ENCODE measurements around the gene EIF6.
A peak's percentile ranks its signal among the peaks of the same experiment; 100 is the strongest.
"Not testable (repeated sequence)": the region's sequence is repeated elsewhere in the genome, so short reads cannot be mapped to it uniquely, and the experiment has no call there.

The EIF6 gene

DNA sequence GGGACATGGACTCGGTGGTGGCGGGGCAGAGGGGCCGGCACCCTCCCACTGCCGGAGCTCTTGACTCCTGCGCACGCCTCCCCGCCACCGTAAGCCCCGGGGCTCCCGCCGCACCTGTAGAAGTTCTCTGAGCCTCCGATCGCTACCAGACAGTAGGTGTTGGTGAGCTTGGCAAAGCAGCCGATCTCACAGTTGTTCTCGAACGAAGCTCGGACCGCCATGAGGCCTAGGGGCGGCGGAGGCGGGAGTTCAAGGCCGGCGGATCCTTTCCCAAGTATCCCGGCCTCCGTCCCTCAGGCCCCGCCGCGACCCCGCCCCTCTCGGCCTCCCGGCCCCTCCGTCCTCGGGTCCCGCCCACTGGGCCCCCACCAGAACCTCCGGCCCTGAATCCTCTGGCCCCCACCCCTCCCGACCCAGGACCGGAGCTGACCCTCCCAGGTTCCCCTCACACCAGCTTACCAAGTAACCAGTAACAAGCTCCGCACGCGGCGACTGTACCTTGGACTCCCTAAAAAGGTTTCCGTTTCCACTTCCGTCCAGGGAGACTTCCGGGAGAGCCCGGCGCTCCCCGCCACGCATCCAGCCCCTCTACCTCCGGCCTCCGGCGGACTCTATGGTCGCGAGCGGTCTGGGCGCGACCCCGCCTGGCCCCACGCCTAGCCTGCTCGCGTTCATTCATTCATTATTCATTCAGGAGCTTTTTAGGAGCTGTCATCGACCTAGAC is at the start of gene EIF6:
TSS of gene EIF6 (minus strand) at position 506 of the 725 bp plus-strand sequence. CDS start at position 221, 285 bp downstream.
- peak; percentile 90 for DNase-seq

DNA sequence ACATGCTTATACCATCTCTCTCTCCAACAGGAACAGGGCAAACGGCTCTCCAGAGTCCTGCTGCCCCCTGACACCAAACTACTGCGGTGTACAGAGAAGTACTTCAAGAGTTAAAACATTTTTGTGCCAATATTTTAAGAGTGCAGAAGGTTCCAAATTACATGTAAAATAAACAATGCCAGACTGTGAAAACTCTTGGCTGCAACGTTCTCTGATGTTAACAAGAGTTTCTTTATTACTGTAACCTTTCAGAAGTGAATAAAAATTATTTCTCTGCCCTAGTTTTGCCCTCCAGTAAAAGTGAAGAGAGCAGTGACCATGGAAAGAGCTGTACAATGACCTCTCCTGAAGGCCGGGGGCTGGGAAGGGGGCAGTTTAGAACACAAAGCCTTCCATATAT is 49.0 kb upstream of the EIF6 start:
- DNase-seq: no peak

DNA sequence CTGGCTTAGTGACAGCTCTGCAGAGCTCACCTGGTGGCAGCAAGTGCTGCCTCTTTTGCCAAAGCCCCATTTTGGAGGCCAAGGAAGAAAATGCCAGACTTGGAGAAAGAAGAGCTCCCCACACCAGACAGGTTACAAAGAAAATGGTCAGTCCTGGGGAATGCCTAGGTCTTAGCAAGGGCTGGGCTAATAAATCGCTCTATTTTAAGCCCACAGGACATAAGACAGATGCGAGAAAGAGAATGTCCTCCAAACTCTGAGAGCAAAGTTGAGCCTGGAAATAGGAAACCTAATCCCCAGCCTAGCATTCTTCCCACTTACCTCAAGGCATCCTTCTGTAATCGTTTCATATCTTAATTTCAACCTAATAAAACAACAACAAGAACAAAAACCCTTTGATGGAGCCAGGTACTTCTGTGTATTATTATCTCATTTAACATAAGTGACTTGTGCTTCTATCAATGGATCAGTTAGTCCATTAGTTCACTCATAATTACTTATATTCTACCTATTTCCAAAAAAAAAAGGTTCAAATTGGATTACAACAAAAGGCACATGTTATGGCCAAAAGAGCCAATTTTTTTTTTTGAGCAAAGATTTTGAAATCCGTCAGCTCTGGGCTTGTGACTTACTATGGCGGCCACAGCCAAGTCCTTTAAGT is 48.1 kb upstream of the EIF6 start:
- DNase-seq: no peak

DNA sequence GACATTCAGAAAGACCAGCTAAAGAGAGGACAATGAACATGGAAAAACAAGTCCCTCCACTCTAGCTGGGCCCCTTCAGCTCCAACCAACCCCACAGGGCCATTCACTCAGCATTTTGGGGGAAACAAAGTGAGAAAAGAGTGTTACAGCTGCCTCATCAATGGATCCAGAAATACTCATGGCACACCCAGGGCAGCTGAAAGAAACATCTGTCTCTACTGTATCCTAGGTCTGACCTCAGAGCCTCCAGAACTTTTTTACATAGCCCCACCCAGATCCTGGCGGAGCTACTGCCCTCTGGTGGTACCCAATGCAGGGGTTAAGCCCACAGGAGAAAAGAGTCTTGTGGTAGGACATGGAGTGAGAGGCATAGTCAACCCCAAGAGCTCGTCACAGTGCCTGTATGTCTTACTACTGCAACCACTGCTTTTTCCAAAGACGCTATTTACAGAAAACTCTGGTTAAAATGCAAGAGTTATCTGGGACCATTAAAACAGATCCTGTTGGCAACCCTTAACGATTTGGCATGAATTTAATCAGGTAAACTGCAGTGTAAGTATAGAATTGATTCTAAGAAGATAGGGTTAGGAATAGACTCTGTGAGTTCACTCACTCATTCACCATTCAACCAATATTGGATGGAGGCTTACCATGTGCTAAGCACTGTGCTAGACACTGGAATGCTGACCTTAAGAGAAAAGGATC is 45.0 kb upstream of the EIF6 start:
- DNase-seq: peak; percentile 71

DNA sequence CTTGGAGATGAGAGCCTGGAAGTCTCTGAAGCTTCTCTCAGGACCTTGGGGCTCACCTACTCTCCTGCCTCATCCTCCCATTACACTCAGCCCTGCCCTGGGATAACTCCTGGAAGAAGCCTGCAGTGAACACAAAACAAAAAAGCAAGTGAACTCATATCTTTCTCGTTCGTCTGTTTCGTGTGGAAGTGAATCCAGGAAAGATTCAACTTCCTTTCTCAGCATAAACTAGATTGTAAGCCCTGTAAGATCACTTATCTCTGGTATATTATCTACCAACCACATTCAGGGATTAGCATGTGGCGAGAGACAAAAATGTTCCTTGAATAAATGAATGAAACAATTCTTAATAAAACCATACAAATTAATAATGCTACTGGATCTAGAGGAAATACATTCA is 44.1 kb upstream of the EIF6 start:
- DNase-seq: no peak

DNA sequence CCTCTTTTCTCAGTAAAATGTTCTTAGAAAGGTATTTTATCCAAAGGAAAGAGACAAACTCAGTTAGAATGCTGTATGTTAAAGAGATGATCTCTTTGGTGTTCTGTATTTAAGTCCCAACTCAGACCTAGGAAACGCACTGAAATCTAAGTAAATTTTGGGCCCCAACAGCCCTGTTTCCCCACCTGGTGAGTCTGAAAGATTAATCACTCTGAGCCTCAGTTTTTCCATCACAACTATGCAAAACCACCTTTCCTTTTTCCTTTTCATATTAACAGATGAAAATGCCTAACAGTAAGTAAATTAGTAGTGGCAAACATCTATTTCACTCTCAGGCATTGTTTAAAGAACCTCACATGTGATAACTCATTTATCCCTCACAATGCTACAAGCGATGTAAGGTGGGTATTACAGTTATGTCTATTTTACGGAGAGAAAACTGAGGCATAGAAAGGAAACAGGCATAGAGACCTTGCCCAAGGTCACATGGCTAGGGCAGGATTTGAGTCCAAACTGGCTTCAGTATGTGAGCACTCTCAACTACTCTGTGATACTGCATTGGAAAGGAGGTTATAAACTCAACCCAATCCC is 43.6 kb upstream of the EIF6 start:
- no peak for DNase-seq

DNA sequence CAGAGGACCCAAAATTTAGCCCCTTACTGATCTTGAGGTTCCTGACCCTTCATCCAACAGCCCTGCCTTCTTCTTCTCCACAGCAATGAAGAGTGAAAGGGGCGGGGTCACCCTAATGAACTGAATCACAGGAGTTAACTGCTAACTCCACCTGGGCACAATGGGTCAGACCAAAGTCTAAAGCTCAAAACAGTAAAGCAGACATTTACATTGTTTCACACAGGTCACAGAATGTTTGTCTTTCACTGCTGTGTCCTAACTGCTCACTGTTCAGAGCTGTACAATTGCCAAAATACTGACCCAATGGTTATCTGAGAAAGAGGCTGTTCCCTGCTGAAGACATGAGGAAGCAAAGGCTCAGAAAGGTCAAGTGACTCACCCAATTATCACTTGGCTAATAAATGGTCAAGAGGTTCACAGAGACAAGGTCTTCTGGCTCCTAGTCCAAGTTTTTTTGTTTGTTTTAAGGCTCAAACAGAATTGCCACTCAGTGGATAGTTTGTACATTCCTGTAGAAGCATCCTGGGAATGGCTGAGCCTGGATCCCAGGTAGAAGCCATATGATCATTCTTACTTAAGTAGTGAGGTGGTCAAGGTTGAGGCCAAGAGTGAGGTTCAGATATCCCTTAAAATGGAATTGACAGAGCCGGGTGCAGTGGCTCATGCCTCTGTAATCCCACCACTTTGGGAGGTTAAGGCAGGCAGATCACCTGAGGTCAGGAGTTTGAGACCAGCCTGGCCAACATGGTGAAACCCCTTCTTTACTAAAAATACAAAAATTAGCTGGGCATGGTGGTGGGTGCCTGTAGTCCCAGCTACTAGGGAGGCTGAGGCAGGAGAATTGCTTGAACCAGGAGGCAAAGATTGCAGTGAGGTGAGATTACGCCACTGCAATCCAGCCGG is 42.8 kb upstream of the EIF6 start:
- DNase-seq: no peak

DNA sequence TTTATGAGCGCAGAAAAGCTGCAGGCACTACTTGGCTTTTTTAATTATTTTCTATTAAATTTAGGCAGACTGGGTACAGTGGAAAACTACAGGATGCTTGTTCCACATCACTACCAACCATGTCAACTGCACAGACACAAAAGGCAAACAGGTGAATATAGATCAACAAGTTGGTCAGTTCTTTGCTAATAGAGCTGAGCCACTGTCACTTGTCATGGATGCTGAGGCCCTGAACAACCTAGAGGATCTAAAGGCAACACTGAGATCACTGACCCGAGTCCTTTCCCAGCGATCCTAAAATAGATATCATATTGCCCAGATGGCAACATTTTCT is 42.1 kb upstream of the EIF6 start:
- no peak for DNase-seq

DNA sequence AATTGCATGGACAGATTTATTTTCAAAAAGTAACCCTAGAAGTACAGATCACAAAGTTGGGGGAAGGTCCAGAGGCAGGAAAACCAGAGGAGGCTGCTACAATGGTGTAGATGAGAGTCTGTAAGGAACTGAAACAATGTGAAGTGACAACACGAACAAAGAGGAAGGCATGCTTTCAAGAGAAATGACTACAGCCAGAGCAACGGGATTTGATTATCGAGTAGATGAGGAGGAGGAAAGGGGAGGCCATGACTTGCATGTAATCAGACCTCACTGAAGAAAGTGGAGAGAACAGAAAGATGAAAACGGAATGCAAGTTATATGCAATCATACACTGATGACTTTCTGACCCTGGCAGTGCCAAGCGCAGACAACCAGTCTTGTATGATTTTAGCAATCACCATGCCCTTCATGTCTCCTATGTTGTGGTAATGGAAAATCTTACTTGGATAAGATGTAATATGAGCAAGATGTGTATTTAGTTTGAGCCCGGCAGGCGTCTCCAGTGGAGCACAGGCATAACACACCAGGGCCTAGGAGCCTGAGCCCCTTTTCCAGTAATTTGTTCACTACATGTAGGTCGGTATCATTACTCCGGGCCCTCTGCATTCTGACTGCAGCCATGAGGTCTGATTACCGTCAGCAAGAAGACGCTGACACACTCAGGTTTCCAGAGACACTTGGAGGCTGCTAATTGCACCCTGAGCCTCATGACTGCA is 41.6 kb upstream of the EIF6 start:
- DNase-seq: no peak

DNA sequence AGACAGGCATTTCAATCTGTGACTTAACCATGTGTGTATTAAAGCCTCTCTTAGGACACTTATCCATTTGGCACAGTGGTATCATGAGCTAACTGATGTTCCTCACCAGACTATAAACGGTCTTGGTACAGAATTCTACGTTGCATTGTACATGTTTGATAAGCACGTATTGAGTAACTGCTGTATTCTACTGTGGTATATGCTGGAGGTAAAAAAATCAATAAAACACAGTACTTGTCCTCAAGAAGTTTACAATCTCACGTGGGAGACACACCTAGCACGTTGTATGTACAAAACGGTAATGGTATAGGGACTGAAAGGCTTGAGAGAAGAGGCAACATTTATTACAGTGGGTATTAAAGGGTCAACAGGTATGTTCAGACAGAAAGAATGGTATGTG is 40.8 kb upstream of the EIF6 start:
- no peak for DNase-seq

DNA sequence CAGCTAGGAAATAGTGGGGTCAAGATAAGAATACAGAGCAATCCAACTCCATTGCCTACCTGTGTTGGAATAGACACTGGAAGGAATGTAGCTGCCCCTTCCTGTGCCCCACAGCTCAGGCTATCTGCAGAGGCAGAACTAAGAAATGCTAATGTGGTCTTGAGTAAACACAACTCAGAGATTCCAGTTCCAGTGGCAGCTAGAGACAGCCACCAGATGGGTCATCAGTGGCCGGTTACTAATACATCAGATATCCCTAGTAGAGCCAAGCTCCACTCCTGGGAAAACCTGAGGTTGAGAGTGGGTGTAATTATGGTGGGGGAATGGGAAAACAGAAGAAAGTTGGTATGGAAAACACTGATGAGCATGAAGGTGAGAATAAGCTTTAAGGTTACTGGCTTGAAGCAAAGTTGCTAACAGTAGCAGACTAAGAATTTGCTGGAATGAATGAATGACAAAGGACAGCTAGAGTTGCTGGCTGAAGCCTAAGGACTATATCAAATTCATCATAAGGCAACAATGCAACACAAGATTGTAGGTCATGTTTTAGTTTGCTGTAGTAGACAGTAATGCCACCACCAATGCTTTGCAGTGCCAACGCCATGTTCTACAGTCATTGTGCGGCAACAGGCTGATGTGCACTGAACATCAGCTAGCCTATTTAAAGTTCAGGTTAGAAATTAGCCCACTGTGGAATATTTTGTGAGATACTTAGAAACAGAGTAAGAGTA is 36.0 kb upstream of the EIF6 start:
- DNase-seq: no peak

DNA sequence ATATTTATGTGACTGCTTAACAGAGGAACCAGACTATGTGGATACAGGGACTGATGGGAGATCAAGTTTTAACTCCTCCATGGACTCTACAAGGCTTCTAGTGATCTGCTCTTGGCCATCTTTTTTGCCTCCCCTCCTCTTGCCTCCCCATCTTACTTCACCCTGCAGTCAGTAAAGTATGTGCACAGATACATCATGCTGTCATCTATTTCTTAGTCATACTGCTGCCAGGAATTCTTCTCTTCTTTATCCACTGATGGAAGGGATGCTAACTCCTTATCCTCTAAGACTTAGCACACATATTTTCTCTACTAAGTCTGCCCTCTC is 35.3 kb upstream of the EIF6 start:
- no peak for DNase-seq

DNA sequence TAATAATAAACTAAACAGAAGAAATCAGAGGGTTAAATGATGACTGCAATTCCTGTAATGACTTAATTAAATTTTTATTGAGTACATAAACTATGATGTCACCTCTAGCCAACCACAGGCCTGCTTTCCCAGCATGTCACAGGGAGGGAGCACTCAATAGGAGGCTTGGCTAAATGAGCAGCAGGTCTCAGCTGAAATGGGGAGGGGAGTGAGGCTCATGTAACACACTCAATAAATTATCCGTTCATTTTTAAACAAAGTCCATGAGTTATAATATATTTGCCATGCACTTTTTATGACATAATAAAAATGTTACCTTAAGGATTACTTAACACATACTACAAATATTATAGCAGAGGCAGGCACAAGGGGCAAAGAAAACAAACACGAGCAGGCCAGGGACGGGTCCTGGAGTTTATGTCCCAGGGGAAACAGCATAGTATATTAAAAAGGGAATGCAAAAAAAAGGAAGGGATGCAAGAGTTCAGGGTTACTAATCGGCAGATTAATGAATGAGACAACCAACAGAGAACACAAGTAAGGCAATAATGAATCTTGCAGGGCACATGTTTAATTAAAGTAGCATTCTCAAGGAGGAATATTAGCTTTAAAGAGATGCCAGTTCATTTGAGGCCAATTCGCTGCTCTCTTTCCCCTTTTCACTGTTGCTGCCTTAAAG is 34.8 kb upstream of the EIF6 start:
- no peak for DNase-seq

DNA sequence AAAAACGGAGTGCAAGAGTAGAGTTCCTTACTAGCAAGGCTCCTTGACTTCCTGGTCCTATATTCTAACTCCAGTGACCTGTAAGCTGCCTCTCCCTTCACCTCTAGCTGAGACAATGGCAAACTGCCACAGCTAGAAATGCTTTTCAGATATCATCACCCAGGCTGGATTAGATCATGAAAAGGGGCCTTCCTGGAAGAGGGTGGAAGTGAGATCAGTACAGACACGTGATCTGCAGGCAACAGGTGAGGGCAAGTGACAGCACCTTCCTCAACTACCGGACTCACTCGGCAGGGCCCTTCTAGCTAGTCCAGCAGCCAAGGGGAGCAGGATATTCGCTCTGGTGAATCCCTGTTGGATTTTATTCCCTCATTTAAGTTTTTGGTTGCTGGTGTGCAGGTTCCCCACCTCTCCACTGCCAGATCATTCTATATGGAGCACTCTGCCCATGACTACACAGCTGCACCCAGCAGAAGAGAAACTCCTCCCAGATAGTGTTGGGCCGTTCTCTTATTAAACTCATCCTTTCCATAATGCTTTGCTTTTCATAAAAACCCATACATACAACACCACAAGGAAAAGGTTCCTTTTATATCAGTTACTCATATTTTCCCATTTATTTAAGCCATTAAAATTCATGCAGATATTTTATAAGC is 34.1 kb upstream of the EIF6 start:
- no peak for DNase-seq

DNA sequence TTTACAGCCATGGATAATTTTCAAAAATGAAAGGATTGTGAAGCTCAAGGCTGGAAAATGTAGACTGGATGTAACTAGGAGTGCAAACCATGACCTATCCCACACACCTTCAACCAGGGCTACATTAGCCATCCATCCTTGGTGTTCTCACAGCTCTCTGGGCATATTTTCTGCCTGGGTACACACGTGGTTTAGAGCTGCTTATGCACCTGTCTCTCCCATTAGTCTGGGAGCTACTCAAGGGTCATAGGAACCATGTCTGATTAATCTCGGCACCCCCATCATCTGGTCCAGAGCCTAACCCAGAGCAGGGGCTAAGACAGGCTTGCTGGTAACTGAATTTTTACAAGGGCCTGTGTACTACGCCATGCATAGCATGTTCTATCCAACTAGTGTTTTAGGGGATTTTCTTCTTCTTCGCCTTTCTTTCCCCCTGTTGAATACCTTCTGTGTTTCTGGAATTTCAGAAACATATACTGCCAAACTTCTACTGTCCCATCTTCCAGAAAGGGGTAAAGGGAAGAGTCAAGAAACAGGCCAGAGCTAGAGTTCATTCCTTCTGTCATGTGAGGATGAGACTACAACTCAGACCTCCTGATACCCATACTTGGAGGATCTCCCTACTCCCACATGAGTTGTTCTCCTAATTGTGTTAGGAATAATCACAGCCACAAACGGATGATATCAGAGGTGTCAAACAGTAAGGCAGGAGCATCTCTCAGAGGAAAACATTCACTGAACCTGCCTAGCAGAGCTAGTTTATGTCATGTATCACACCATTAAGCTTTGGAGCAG is 33.0 kb upstream of the EIF6 start:
- no peak for DNase-seq

DNA sequence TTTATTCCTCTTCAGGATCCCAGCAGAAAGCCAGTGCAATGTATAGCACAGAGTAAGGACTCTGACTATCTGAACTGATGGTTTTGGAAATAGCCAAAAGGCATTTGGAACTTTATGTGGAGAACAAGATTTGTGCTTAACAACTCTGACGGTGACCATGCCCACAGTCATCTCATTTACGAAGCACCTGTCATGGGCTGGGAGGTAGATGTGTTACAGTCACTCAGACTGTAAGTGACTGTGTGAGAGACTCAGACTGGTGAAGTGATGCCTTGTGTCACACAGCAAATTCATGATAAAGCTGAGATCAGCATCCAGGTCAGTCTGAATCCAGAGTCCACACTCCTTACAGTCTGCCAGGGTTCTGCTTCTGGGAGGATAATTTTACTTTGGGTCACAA is 31.5 kb upstream of the EIF6 start:
- no peak for DNase-seq

DNA sequence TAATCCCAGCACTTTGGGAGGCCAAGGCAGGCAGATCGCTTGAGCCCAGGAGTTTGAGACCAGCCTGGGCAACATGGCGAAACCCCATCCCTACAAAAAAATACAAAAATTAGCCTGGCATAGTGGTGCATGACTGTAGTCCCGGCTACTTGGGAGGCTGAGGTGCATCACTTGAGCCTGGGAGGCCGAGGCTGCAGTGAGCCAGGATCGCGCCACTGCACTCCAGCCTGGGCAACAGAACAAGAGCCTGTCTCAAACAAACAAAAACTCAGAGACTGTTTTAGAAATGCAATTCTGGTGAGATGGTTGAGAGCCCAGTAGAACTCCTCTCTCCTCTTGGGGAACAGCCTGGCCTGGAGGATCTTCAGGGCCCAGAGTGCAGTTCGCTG is 31.1 kb upstream of the EIF6 start:
- not testable (repeated sequence) for DNase-seq

DNA sequence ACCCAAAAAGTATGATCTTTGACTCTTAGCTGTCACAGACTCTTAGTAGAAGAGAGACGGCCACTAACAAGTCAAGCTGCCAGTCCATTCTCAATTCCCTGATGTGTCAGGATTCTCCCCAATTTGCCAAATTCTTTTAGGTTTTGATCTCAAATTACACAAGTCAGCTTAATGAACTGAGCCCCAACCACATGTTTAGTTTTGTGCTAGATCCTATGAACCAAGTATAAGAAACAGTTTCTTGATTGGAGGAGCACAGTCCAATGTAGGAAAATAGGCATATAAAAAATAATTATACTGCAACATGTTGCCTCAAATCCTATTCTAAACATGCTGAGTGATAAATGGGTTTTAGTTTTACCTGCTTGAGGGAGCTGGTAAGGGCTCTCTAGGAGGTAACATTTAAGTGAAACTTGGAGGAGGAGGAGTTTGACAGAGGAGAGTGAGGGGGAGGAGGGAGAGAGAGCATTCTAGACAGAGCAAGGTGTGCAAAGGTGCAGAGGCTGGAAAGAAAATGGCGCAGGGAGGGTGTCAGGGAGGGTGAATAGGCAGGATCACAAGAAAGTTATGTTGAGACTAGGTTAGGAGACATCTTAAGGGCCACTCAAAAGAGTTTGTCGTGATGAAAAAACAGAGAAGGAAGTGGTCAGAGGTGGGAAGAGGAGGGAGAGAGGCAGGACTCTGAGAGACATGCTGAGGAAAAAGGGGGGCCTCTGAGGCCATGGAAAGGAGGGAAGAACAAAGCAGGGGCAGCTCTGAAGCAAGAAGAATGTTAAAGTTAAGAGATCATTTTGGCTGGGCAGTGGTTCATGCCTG is 30.5 kb upstream of the EIF6 start:
- DNase-seq: no peak

DNA sequence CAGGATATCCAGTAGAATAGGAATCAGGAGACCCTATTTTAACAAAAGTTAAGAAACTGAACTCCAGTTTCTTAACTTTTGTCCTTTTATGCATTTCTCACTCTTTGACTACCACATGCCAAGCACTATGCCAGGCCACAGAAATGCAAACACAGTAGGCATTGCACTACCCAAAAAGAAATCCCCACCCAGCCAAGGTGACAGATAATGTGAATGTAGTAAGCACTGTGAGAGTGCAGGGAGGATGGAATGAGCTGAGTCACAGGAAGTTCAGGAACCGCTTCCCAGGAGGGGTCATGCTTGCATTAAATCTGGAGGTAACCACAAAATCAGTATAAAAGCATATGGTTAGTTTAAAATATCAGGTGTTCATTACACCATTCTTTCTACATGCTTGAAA is 27.7 kb upstream of the EIF6 start:
- no peak for DNase-seq
